ENCODE data around the gene TFIP11.

Gene TFIP11

DNA sequence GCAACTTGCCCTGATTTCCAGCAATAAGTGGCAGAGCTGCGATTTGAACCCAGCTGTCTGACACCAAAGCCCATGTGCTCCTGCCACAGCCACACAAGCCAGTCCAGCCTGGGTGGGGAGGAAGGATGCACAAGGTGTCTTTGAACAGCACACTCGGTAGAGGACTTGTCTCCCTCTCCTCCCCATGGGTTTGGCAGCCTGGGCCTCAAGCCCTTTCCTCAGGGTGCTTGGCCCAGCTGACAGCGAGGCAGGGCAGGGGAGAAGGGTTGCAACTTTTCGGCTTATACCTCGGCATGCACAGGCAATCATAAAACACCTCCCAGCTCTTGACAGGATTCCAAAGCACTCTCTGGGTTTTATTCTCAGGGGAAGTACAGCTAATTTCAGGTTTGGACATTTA, 63.9 kb downstream of the TFIP11 start:
- no peaks in the 10 kb centered on the region for H3K9me3 ChIP-seq (ENCODE audit: insufficient read depth, low read depth, low read length)
- no peaks in the 10 kb centered on the region for H3K4me1 ChIP-seq (ENCODE audit: insufficient read depth, low read length, poor library complexity, severe bottlenecking)
- H3K4me2 ChIP-seq (ENCODE audit: low read depth, low read length, poor library complexity, severe bottlenecking), result no peak overlapping the region
- no peak overlapping the region for H2AFZ ChIP-seq (ENCODE audit: low read length)
- no peaks in the 10 kb centered on the region for H3K27me3 ChIP-seq (ENCODE audit: insufficient read depth, low read length, poor library complexity, severe bottlenecking)
- H3K36me3 ChIP-seq (ENCODE audit: insufficient read depth, low read length), result peaks cover 38% of the 10 kb centered on the region; the same call in 1 of the 2 replicates
- TF ChIP-seq, protein P1, sequence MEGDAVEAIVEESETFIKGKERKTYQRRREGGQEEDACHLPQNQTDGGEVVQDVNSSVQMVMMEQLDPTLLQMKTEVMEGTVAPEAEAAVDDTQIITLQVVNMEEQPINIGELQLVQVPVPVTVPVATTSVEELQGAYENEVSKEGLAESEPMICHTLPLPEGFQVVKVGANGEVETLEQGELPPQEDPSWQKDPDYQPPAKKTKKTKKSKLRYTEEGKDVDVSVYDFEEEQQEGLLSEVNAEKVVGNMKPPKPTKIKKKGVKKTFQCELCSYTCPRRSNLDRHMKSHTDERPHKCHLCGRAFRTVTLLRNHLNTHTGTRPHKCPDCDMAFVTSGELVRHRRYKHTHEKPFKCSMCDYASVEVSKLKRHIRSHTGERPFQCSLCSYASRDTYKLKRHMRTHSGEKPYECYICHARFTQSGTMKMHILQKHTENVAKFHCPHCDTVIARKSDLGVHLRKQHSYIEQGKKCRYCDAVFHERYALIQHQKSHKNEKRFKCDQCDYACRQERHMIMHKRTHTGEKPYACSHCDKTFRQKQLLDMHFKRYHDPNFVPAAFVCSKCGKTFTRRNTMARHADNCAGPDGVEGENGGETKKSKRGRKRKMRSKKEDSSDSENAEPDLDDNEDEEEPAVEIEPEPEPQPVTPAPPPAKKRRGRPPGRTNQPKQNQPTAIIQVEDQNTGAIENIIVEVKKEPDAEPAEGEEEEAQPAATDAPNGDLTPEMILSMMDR (conservative IDR thresholded peaks at IDR 0.05; ENCODE audit: low read length), result no peak
- no peak for TF ChIP-seq EZH2phosphoT487 (IDR thresholded peaks at IDR 0.05; ENCODE audit: borderline replicate concordance)
- H4K20me1 ChIP-seq (ENCODE audit: insufficient read depth, low read length, poor library complexity, severe bottlenecking), result no peaks in the 10 kb centered on the region
- H3K9me2 ChIP-seq (replicated peaks; ENCODE audit: low read depth, low read length), result no peaks in the 10 kb centered on the region
- H3K9ac ChIP-seq (ENCODE audit: low read depth, low read length, poor library complexity, severe bottlenecking), result no peak overlapping the region
- H3F3A ChIP-seq (ENCODE audit: low read depth), result no peaks in the 10 kb centered on the region
- H3K79me2 ChIP-seq (ENCODE audit: insufficient read depth, low read length), result no peaks in the 10 kb centered on the region
- no peak overlapping the region for H3K4me3 ChIP-seq (ENCODE audit: low read length, poor library complexity, severe bottlenecking)

- no peak overlapping the region for H3K4me2 ChIP-seq (ENCODE audit: low read depth, low read length, poor library complexity, severe bottlenecking)
- H3K9ac ChIP-seq (ENCODE audit: low read depth, low read length, poor library complexity, severe bottlenecking), result no peak overlapping the region
- no peak overlapping the region for H3K4me3 ChIP-seq (ENCODE audit: low read length, poor library complexity, severe bottlenecking)
- no peaks in the 10 kb centered on the region for H3K4me1 ChIP-seq (ENCODE audit: insufficient read depth, low read length, poor library complexity, severe bottlenecking)
- TF ChIP-seq, protein P1 (conservative IDR thresholded peaks at IDR 0.05; ENCODE audit: low read length), result no peak
- no peak for TF ChIP-seq EZH2phosphoT487 (IDR thresholded peaks at IDR 0.05; ENCODE audit: borderline replicate concordance)
- no peaks in the 10 kb centered on the region for H3K9me3 ChIP-seq (ENCODE audit: insufficient read depth, low read depth, low read length)
- no peaks in the 10 kb centered on the region for H3F3A ChIP-seq (ENCODE audit: low read depth)
- peaks cover 33% of the 10 kb centered on the region; the same call in 1 of the 2 replicates for H3K36me3 ChIP-seq (ENCODE audit: insufficient read depth, low read length)
- H3K27me3 ChIP-seq (ENCODE audit: insufficient read depth, low read length, poor library complexity, severe bottlenecking), result no peaks in the 10 kb centered on the region
- no peak overlapping the region for H2AFZ ChIP-seq (ENCODE audit: low read length)
- no peaks in the 10 kb centered on the region for H3K79me2 ChIP-seq (ENCODE audit: insufficient read depth, low read length)
- H4K20me1 ChIP-seq (ENCODE audit: insufficient read depth, low read length, poor library complexity, severe bottlenecking), result no peaks in the 10 kb centered on the region
- no peaks in the 10 kb centered on the region for H3K9me2 ChIP-seq (replicated peaks; ENCODE audit: low read depth, low read length)
Measured at GRCh38 chr22:26447584-26448329, 64.5 kb downstream of the TFIP11 start.

- Histone ChIP-seq H2AFZ (ENCODE audit: low read length) (no peak overlapping the region), H3K4me2 (ENCODE audit: low read depth, low read length, poor library complexity, severe bottlenecking) (no peak overlapping the region), H3K4me1 (ENCODE audit: insufficient read depth, low read length, poor library complexity, severe bottlenecking) (no peaks in the 10 kb centered on the region), H3K27me3 (ENCODE audit: insufficient read depth, low read length, poor library complexity, severe bottlenecking) (no peaks in the 10 kb centered on the region), H3K4me3 (ENCODE audit: low read length, poor library complexity, severe bottlenecking) (no peak overlapping the region), H3K79me2 (ENCODE audit: insufficient read depth, low read length) (no peaks in the 10 kb centered on the region), H3K9me2 (replicated peaks; ENCODE audit: low read depth, low read length) (no peaks in the 10 kb centered on the region), H4K20me1 (ENCODE audit: insufficient read depth, low read length, poor library complexity, severe bottlenecking) (no peaks in the 10 kb centered on the region), H3F3A (ENCODE audit: low read depth) (no peaks in the 10 kb centered on the region), H3K9ac (ENCODE audit: low read depth, low read length, poor library complexity, severe bottlenecking) (no peak overlapping the region), H3K9me3 (ENCODE audit: insufficient read depth, low read depth, low read length) (no peaks in the 10 kb centered on the region), H3K36me3 (ENCODE audit: insufficient read depth, low read length) (peaks cover 25% of the 10 kb centered on the region; the same call in 1 of the 2 replicates)
- TF ChIP-seq, protein P1 (conservative IDR thresholded peaks at IDR 0.05; ENCODE audit: low read length), result no peak
- TF ChIP-seq EZH2phosphoT487 (IDR thresholded peaks at IDR 0.05; ENCODE audit: borderline replicate concordance), result no peak
Measured at GRCh38 chr22:26446808-26447515, 65.3 kb downstream of the TFIP11 start.

Data from Loucy (cell line).